ENCODE measurements around the gene STX1A. TPM values are rescaled to one million over a fixed set of nuclear protein-coding genes. Genes with fewer than 3 reads are reported as not detected.
A peak's percentile ranks its signal among the peaks of the same experiment; 100 is the strongest.

Gene STX1A
- total and polyA plus RNA-seq, 2 of the 8 experiments (the other 6 are each of a cell fraction or from before 2014, with no cell fraction given): 13.5 to 17.5 TPM

- Histone ChIP-seq H2BK12ac (ENCODE audit: low read depth, low read length) (no peak overlapping the region), H3K27me3 (replicated peaks in 1 of 4; ENCODE audit: control insufficient read depth in 3 of 4, extremely low read depth in 1 of 4, insufficient read depth in 3 of 4, low read length in 3 of 4) (peaks cover 0 to 18% (median 13%) of the 10 kb centered on the region in 4 experiments; a peak in 5 of 7 replicates), H3K79me2 (ENCODE audit: control insufficient read depth in 1 of 2, insufficient read depth in 2 of 2, low read length in 2 of 2) (no peaks in the 10 kb centered on the region), H2BK20ac (ENCODE audit: low read length) (no peak overlapping the region), H2AK5ac (ENCODE audit: low read depth, low read length) (no peak overlapping the region), H2BK15ac (ENCODE audit: low read length) (no peak overlapping the region), H2AFZ (ENCODE audit: low read length) (no peak overlapping the region), H2BK5ac (ENCODE audit: low read depth, low read length) (no peak overlapping the region), H3K27ac (ENCODE audit: low read depth, low read length) (no peak overlapping the region), H4K91ac (replicated peaks; ENCODE audit: insufficient read length, low read length) (no peak overlapping the region), H4K20me1 (replicated peaks in 1 of 2; ENCODE audit: control insufficient read depth in 1 of 2, insufficient read depth in 2 of 2, low read length in 2 of 2) (peaks cover 10 to 11% of the 10 kb centered on the region in 2 experiments), H3K23me2 (ENCODE audit: low read depth, low read length) (peaks cover 3% of the 10 kb centered on the region; the same call in 1 of the 2 replicates), H3K14ac (ENCODE audit: insufficient read length) (no peak overlapping the region), H3K23ac (ENCODE audit: insufficient read length) (no peak overlapping the region), H3K18ac (ENCODE audit: extremely low read depth, low read length) (no peak overlapping the region), H3K4me2 (ENCODE audit: insufficient read depth in 1 of 2, low read depth in 2 of 2, low read length in 2 of 2) (peak overlapping the region; percentile 68 to 91), H4K5ac (ENCODE audit: insufficient read length, low read depth, low read length) (no peak overlapping the region), H3K56ac (replicated peaks; ENCODE audit: insufficient read length, low read depth, low read length) (no peak overlapping the region), H3K9ac (replicated peaks in 1 of 4; ENCODE audit: extremely low read depth in 1 of 4, low read depth in 3 of 4, low read length in 3 of 4) (no peak overlapping the region), H4K8ac (ENCODE audit: extremely low read depth, insufficient read depth, low read length) (no peak overlapping the region; the same call in 1 of the 2 replicates), H3K4me3 (ENCODE audit: extremely low read depth in 1 of 4, insufficient read depth in 2 of 4, low read depth in 3 of 4, low read length in 4 of 4) (peak overlapping the region; percentile 73 to 92 (median 86)), H3K9me3 (ENCODE audit: insufficient read depth in 2 of 2, low read depth in 1 of 2, low read length in 1 of 2) (no peaks in the 10 kb centered on the region), H3K4ac (replicated peaks; ENCODE audit: insufficient read length, low read depth, low read length) (no peak overlapping the region), H3K79me1 (ENCODE audit: low read depth, low read length) (peaks cover 8% of the 10 kb centered on the region), H3K36me3 (ENCODE audit: control insufficient read depth in 2 of 4, insufficient read depth in 4 of 4, low read length in 3 of 4) (no peaks in the 10 kb centered on the region), H3K4me1 (replicated peaks in 1 of 4; ENCODE audit: control insufficient read depth in 3 of 4, insufficient read depth in 4 of 4, low read length in 3 of 4) (no peaks in the 10 kb centered on the region; a peak in 3 of 7 replicates), H2BK120ac (replicated peaks; ENCODE audit: low read depth, low read length) (no peak overlapping the region)
- DNase-seq (ENCODE audit: low read depth in 1 of 2, low spot score in 2 of 2) (no peak), FAIRE-seq (no peak)
- no peak for TF ChIP-seq RFX5 (IDR thresholded peaks at IDR 0.05; ENCODE audit: borderline replicate concordance, low read depth, low read length)
- no peak for TF ChIP-seq MAFK (IDR thresholded peaks at IDR 0.05; ENCODE audit: low read depth, low read length)
- TF ChIP-seq CEBPB (IDR thresholded peaks at IDR 0.05; ENCODE audit: low read depth, low read length): no peak
- no peak for TF ChIP-seq ATF3 (IDR thresholded peaks at IDR 0.05; ENCODE audit: insufficient read depth, low read depth, low read length)
- TF ChIP-seq JUND (IDR thresholded peaks at IDR 0.05; ENCODE audit: low read length): no peak
- TF ChIP-seq POLR2AphosphoS5 (IDR thresholded peaks at IDR 0.05; ENCODE audit: low read depth, low read length): no peak
- TF ChIP-seq JUN (IDR thresholded peaks at IDR 0.05; ENCODE audit: low read depth, low read length): no peak
- TF ChIP-seq TAF1 (IDR thresholded peaks at IDR 0.05; ENCODE audit: low read depth, low read length): no peak
- TF ChIP-seq NANOG (IDR thresholded peaks at IDR 0.05; ENCODE audit: insufficient read depth, low read depth, low read length, poor library complexity, severe bottlenecking): no peak
- no peak for TF ChIP-seq RBBP5 (IDR thresholded peaks at IDR 0.05; ENCODE audit: borderline replicate concordance, low read depth, low read length)
- no peak for TF ChIP-seq RXRA (IDR thresholded peaks at IDR 0.05; ENCODE audit: insufficient read depth, low read depth, low read length)
- CTCF ChIA-PET (ENCODE audit: partially characterized antibody): interaction anchor here (7.4 kb wide), 1 partner anchor 111 kb away, joined by 57 read pairs; no protein-coding TSS in a partner anchor
- WGBS, 2 experiments (ENCODE audit: extremely low coverage in 1 of 2, insufficient coverage in 1 of 2, insufficient read length in 1 of 2, insufficient replicate concordance in 2 of 2, low coverage in 1 of 2, low lambda C conversion rate in 2 of 2, missing lambda C conversion rate in 1 of 2): 60% methylated on average over 7 of the region's 9 CpGs; no CpG with 5 or more reads in 1 of the 2 experiments
- POLR2A ChIA-PET (ENCODE audit: partially characterized antibody): interaction anchor here (1.1 kb wide), 1 partner anchor 33 kb away, joined by 3 read pairs; no protein-coding TSS in a partner anchor
Measured at GRCh38 chr7:73718438-73718881, 1.0 kb downstream of the STX1A start.

All from H1 (cell line).